ENCODE results near the gene CPLX1.

DNA sequence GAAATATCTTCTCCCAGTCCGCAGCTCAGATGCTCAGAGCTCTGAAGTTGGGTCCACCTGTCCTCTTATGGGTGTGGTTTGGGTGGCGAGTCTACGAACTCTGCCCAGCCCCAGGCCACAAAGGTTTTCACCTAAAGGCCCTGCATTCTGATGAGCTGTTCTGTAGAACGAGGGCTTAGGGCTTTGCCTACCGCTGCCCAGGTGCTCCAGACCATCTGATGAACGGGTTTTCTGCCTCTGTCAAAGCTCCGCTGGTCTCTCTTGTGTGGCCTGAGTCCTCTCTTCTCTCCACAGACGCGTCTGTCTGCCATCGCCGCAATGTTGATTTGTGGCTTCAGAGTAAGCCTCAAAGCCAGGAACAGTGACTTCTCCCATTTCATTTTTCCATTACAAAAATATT is 28.4 kb upstream of the CPLX1 start:
- TF ChIP-seq POLR2AphosphoS5 (IDR thresholded peaks at IDR 0.05; ENCODE audit: low read depth, low read length) (no peak), POLR2A (IDR thresholded peaks at IDR 0.05; ENCODE audit: low read depth, low read length) (no peak), TAF1 (IDR thresholded peaks at IDR 0.05; ENCODE audit: low read depth, low read length) (no peak), PAX5 (IDR thresholded peaks at IDR 0.05; ENCODE audit: insufficient read depth, low read length, severe bottlenecking) (no peak)

Measured in GM12891 (cell line).